PC-3 (cell line): ENCODE data around the gene CDKN2B-AS1. TPM values are rescaled to one million over a fixed set of nuclear protein-coding genes. Genes with fewer than 3 reads are reported as not detected.

Experiments
- ATAC-seq: fragments of 200-7000 bp; cut with Tn5 transposase; 2 replicates; pipeline ENCODE4 v1.9.1; 2020; ENCODE audit warnings: mild to moderate bottlenecking, moderate library complexity
- BruUV-seq: library from RNA; stranded (reverse); fragments of 400-500 nt; replicated peaks from 2 replicates; lab custom pipeline; 2021; lab: Mats Ljungman, UMichigan
- CTCF ChIA-PET: fragments of 300-600 bp; sonication (Branson Sonifier 250); formaldehyde crosslinking; loops from one replicate; lab custom pipeline; 2022; ENCODE audit warnings: antibody characterized with exemption; lab: Charles Lee
- POLR2A ChIA-PET: fragments of 300-600 bp; sonication (Branson Sonifier 250); formaldehyde crosslinking; loops from one replicate; lab custom pipeline; 2022; ENCODE audit warnings: antibody characterized with exemption; ENCODE audit not compliant: unreplicated experiment; lab: Charles Lee
- DNase-seq: peaks from one replicate; pipeline ENCODE4 v3.0.0-alpha.2; 2015
- H2AFZ ChIP-seq: fragments of 300-600 bp; sonication (generic); 2 replicates; pipeline ENCODE4 v1.6.0; 2016; ENCODE audit warnings: antibody characterized with exemption, low read length
- H3F3A ChIP-seq: fragments of 300-600 bp; sonication (generic); one replicate; pipeline ENCODE4 v1.6.0; 2017; ENCODE audit warnings: antibody characterized with exemption, low read length, control low read depth, mild to moderate bottlenecking; ENCODE audit not compliant: unreplicated experiment
- H3K27ac ChIP-seq: fragments of 300-600 bp; sonication (generic); 2 replicates; pipeline ENCODE4 v1.5.1; 2016; ENCODE audit warnings: mild to moderate bottlenecking, low read length
- H3K27me3 ChIP-seq: fragments of 300-600 bp; sonication (generic); 2 replicates; pipeline ENCODE4 v1.6.1; 2016; ENCODE audit warnings: low read length, mixed read lengths
- H3K36me3 ChIP-seq: fragments of 300-600 bp; sonication (generic); 2 replicates; pipeline ENCODE4 v1.6.1; 2016; ENCODE audit warnings: low read depth, mixed run types, low read length, mixed read lengths
- H3K4me1 ChIP-seq: fragments of 300-600 bp; sonication (generic); 2 replicates; pipeline ENCODE4 v1.5.1; 2016; ENCODE audit warnings: low read length; ENCODE audit not compliant: insufficient read depth
- H3K4me2 ChIP-seq: fragments of 300-600 bp; sonication (generic); 2 replicates; pipeline ENCODE4 v1.6.0; 2016; ENCODE audit warnings: low read length
- H3K4me3 ChIP-seq: fragments of 300-600 bp; sonication (generic); 2 replicates; pipeline ENCODE4 v1.5.1; 2016; ENCODE audit warnings: mild to moderate bottlenecking, low read length, mixed read lengths
- H3K79me2 ChIP-seq: fragments of 300-600 bp; sonication (generic); 2 replicates; pipeline ENCODE4 v1.6.1; 2017; ENCODE audit warnings: low read length, mixed read lengths
- H3K9ac ChIP-seq: fragments of 300-600 bp; sonication (generic); 2 replicates; pipeline ENCODE4 v1.6.0; 2016; ENCODE audit warnings: mild to moderate bottlenecking, low read length
- H3K9me2 ChIP-seq: fragments of 300-600 bp; sonication (generic); replicated peaks from 2 replicates; pipeline ENCODE4 v1.6.1; 2016; ENCODE audit warnings: mixed run types, low read length, mixed read lengths
- H3K9me3 ChIP-seq: fragments of 300-600 bp; sonication (generic); 2 replicates; pipeline ENCODE4 v1.6.1; 2016; ENCODE audit warnings: low read length, mixed read lengths
- H4K20me1 ChIP-seq: fragments of 300-600 bp; sonication (generic); 2 replicates; pipeline ENCODE4 v1.6.1; 2016; ENCODE audit warnings: low read length, mixed read lengths
- CTCF ChIP-seq: fragments of 300-600 bp; sonication (generic); conservative IDR thresholded peaks from 2 replicates; pipeline ENCODE4 v1.5.1; 2017; ENCODE audit warnings: antibody characterized with exemption, low read depth, mild to moderate bottlenecking, low read length
- EZH2 ChIP-seq: fragments of 300-600 bp; sonication (generic); IDR thresholded peaks from one replicate; pipeline ENCODE4 v1.6.1; 2017; ENCODE audit warnings: antibody characterized with exemption, mild to moderate bottlenecking, low read length; ENCODE audit not compliant: unreplicated experiment
- EZH2phosphoT487 ChIP-seq: fragments of 300-600 bp; sonication (generic); IDR thresholded peaks from 2 replicates; pipeline ENCODE4 v1.6.1; 2018; ENCODE audit warnings: mild to moderate bottlenecking, antibody characterized with exemption, low read length, borderline replicate concordance
- intact Hi-C: fragments of 100-400 bp; cut with micrococcal nuclease; formaldehyde crosslinking; loops from 2 replicates; pipeline ENCODE4 v1.9.0; 2023
- total RNA-seq: library from RNA; depleted of rRNA; stranded (reverse); fragments of >200 nt; gene quantifications from 2 replicates; pipeline ENCODE4 v1.2.3, GENCODE V29; 2014

CDKN2B-AS1 gene
- total RNA-seq, 1 experiment from 2014 or later = 2.0 TPM

GRCh38 chr9:21969951-21970799 lies 24.4 kb upstream of the CDKN2B-AS1 start:
- Histone ChIP-seq H2AFZ (no peak overlapping the region), H3K9me3 (no peaks in the 10 kb centered on the region), H3K9me2 (no peaks in the 10 kb centered on the region), H3K9ac (no peak overlapping the region), H4K20me1 (no peaks in the 10 kb centered on the region), H3K27me3 (no peaks in the 10 kb centered on the region), H3K4me1 (peaks cover 6% of the 10 kb centered on the region; the same call in 1 of the 2 replicates), H3K79me2 (peaks cover 10% of the 10 kb centered on the region; the same call in 1 of the 2 replicates), H3K4me2 (no peak overlapping the region), H3K27ac (no peak overlapping the region), H3F3A (no peaks in the 10 kb centered on the region), H3K4me3 (no peak overlapping the region), H3K36me3 (peaks cover 9% of the 10 kb centered on the region)
- ChIA-PET CTCF (no interaction called here), POLR2A (no interaction called here)
- intact Hi-C loops = no loop called here
- no TSS peak for BruUV-seq
- TF ChIP-seq EZH2phosphoT487 (no peak), EZH2 (no peak)
- ATAC-seq = no peak
- no peak for DNase-seq

GRCh38 chr9:21970800-21971640 lies 23.6 kb upstream of the CDKN2B-AS1 start:
- Histone ChIP-seq H4K20me1 (no peaks in the 10 kb centered on the region), H2AFZ (no peak overlapping the region), H3K27ac (no peak overlapping the region), H3K4me3 (no peak overlapping the region), H3K9me3 (no peaks in the 10 kb centered on the region), H3K27me3 (no peaks in the 10 kb centered on the region), H3K9ac (no peak overlapping the region), H3K4me2 (no peak overlapping the region), H3K9me2 (no peaks in the 10 kb centered on the region), H3K36me3 (peaks cover 9% of the 10 kb centered on the region), H3F3A (no peaks in the 10 kb centered on the region), H3K4me1 (peaks cover 6% of the 10 kb centered on the region; the same call in 1 of the 2 replicates), H3K79me2 (peaks cover 10% of the 10 kb centered on the region; the same call in 1 of the 2 replicates)
- intact Hi-C loops = no loop called here
- no TSS peak for BruUV-seq
- ChIA-PET CTCF (no interaction called here), POLR2A (interaction anchor here (0.6 kb wide), 1 partner anchor 151 kb away, joined by 5 read pairs; no protein-coding TSS in a partner anchor)
- DNase-seq (no peak), ATAC-seq (no peak)
- no peak for TF ChIP-seq EZH2
- no peak for TF ChIP-seq EZH2phosphoT487
- TF ChIP-seq CTCF = no peak

GRCh38 chr9:21972361-21972760 lies 22.2 kb upstream of the CDKN2B-AS1 start:
- Histone ChIP-seq H3K9me2 (no peaks in the 10 kb centered on the region), H3K4me3 (no peak overlapping the region), H3K27me3 (no peaks in the 10 kb centered on the region), H3K79me2 (peaks cover 10% of the 10 kb centered on the region; the same call in 1 of the 2 replicates), H3K27ac (no peak overlapping the region), H3F3A (no peaks in the 10 kb centered on the region), H3K4me1 (peaks cover 6% of the 10 kb centered on the region; the same call in 1 of the 2 replicates), H3K9me3 (no peaks in the 10 kb centered on the region), H2AFZ (no peak overlapping the region), H4K20me1 (no peaks in the 10 kb centered on the region), H3K9ac (no peak overlapping the region), H3K36me3 (peaks cover 6% of the 10 kb centered on the region), H3K4me2 (no peak overlapping the region)
- POLR2A ChIA-PET = no interaction called here
- DNase-seq (no peak), ATAC-seq (no peak)
- CTCF ChIA-PET = no interaction called here
- intact Hi-C loops = no loop called here
- TF ChIP-seq EZH2phosphoT487 = no peak
- no peak for TF ChIP-seq EZH2
- TF ChIP-seq CTCF = no peak
- no TSS peak for BruUV-seq
